Measurements from ENCODE around the gene RPS6KB1. TPM values are rescaled to one million over a fixed set of nuclear protein-coding genes. Genes with fewer than 3 reads are reported as not detected.

Gene RPS6KB1
- total and polyA plus RNA-seq, 2 of the 8 experiments (the other 6 are each of a cell fraction or from before 2014, with no cell fraction given) = 3.4 to 28.4 TPM

DNA sequence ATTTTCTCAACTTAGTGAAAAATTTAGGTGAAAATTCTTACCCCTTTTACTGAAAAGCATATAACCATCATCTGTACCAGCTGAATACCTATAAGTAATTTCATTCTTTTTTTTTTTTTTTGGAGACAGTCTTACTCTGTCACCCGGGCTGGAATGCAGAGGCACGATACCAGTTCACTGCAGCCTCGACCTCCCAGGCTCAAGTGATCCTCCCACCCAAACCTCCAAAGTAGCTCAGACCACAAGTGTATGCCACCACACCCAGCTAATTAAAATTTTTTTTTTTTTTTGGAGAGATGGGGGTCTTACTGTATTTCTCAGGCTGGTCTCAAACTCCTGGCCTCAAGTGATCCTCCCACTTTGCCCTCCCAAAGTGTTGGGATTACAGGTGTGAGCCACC is 34.0 kb upstream of the RPS6KB1 start:
- POLR2A ChIA-PET (ENCODE audit: partially characterized antibody) = interaction anchor here (0.6 to 1.6 kb wide), 7 partner anchors 12 to 108 kb away, joined by 3 to 7 read pairs (median 3); no protein-coding TSS in a partner anchor
- Histone ChIP-seq H3K4ac (replicated peaks; ENCODE audit: insufficient read length, low read depth, low read length) (no peak overlapping the region), H3K36me3 (ENCODE audit: control insufficient read depth in 2 of 4, insufficient read depth in 4 of 4, low read length in 3 of 4) (peaks cover 0 to 20% (median 11%) of the 10 kb centered on the region in 4 experiments; a peak in 5 of 8 replicates), H3K18ac (ENCODE audit: extremely low read depth, low read length) (no peak overlapping the region), H2BK20ac (ENCODE audit: low read length) (no peak overlapping the region), H4K91ac (replicated peaks; ENCODE audit: insufficient read length, low read length) (no peak overlapping the region), H3K56ac (replicated peaks; ENCODE audit: insufficient read length, low read depth, low read length) (no peak overlapping the region), H3K14ac (ENCODE audit: insufficient read length) (no peak overlapping the region), H3K23me2 (ENCODE audit: low read depth, low read length) (no peaks in the 10 kb centered on the region), H3K4me1 (replicated peaks in 1 of 4; ENCODE audit: control insufficient read depth in 3 of 4, insufficient read depth in 4 of 4, low read length in 3 of 4) (peaks cover 0 to 7% (median 2%) of the 10 kb centered on the region in 4 experiments; a peak in 4 of 7 replicates), H3K9me3 (ENCODE audit: insufficient read depth in 2 of 2, low read depth in 1 of 2, low read length in 1 of 2) (no peaks in the 10 kb centered on the region), H4K5ac (ENCODE audit: insufficient read length, low read depth, low read length) (no peak overlapping the region), H2BK120ac (replicated peaks; ENCODE audit: low read depth, low read length) (no peak overlapping the region), H3K79me2 (ENCODE audit: control insufficient read depth in 1 of 2, insufficient read depth in 2 of 2, low read length in 2 of 2) (no peaks in the 10 kb centered on the region), H2BK15ac (ENCODE audit: low read length) (no peak overlapping the region), H3K79me1 (ENCODE audit: low read depth, low read length) (no peaks in the 10 kb centered on the region), H2BK5ac (ENCODE audit: low read depth, low read length) (no peak overlapping the region), H2AFZ (ENCODE audit: low read length) (no peak overlapping the region), H3K27me3 (replicated peaks in 1 of 4; ENCODE audit: control insufficient read depth in 3 of 4, extremely low read depth in 1 of 4, insufficient read depth in 3 of 4, low read length in 3 of 4) (no peaks in the 10 kb centered on the region), H3K9ac (replicated peaks in 1 of 4; ENCODE audit: extremely low read depth in 1 of 4, low read depth in 3 of 4, low read length in 3 of 4) (no peak overlapping the region), H2BK12ac (ENCODE audit: low read depth, low read length) (no peak overlapping the region), H3K4me2 (ENCODE audit: insufficient read depth in 1 of 2, low read depth in 2 of 2, low read length in 2 of 2) (no peak overlapping the region), H3K27ac (ENCODE audit: low read depth, low read length) (no peak overlapping the region), H2AK5ac (ENCODE audit: low read depth, low read length) (no peak overlapping the region), H3K4me3 (ENCODE audit: extremely low read depth in 1 of 4, insufficient read depth in 2 of 4, low read depth in 3 of 4, low read length in 4 of 4) (no peak overlapping the region), H4K8ac (ENCODE audit: extremely low read depth, insufficient read depth, low read length) (no peak overlapping the region), H4K20me1 (replicated peaks in 1 of 2; ENCODE audit: control insufficient read depth in 1 of 2, insufficient read depth in 2 of 2, low read length in 2 of 2) (no peaks in the 10 kb centered on the region), H3K23ac (ENCODE audit: insufficient read length) (no peak overlapping the region)
- TF ChIP-seq BCL11A (IDR thresholded peaks at IDR 0.05; ENCODE audit: low read depth in 2 of 2, low read length in 2 of 2) (no peak), SRF (IDR thresholded peaks at IDR 0.05; ENCODE audit: low read depth, low read length) (no peak), PHF8 (conservative IDR thresholded peaks at IDR 0.05; ENCODE audit: low read depth, low read length) (no peak), CTCF (IDR thresholded peaks at IDR 0.05; ENCODE audit: control extremely low read depth in 1 of 3, insufficient read depth in 1 of 3, low read depth in 1 of 3, low read length in 3 of 3) (no peak), CHD2 (IDR thresholded peaks at IDR 0.05; ENCODE audit: low read length) (no peak), SIX5 (IDR thresholded peaks at IDR 0.05; ENCODE audit: low read depth, low read length) (no peak)
- CTCF ChIA-PET (ENCODE audit: partially characterized antibody) = interaction anchor here (0.6 to 1.2 kb wide), 2 partner anchors 37 to 151 kb away, joined by 3 to 4 read pairs; no protein-coding TSS in a partner anchor
- FAIRE-seq (no peak), DNase-seq (ENCODE audit: low read depth in 1 of 2, low spot score in 2 of 2) (no peak)
- 84% methylated on average over 3 of the region's 3 CpGs; no CpG with 5 or more reads in 1 of the 2 experiments for WGBS, 2 experiments (ENCODE audit: extremely low coverage in 1 of 2, insufficient coverage in 1 of 2, insufficient read length in 1 of 2, insufficient replicate concordance in 2 of 2, low coverage in 1 of 2, low lambda C conversion rate in 2 of 2, missing lambda C conversion rate in 1 of 2)

Data from H1 (cell line).